Cardiac fibroblast (primary cell): ENCODE measurements around the gene FASLG.

ENCODE experiments used
- DNase-seq, 2 donors: peaks; one replicate each; pipeline versions ENCODE4 v3.0.0 to v3.0.0-alpha.2; 2010; ENCODE audit warnings: low read depth in 2 of 2
- H3K4me3 ChIP-seq, 2 donors: replicated peaks in 1 of 2; 1 replicate in 1 of 2; 2 replicates in 1 of 2; pipeline ENCODE4 v1.5.1; 2011; ENCODE audit warnings: low read depth in 2 of 2, low read length in 2 of 2, mild to moderate bottlenecking in 2 of 2, moderate library complexity in 1 of 2
- TF ChIP-seq, protein P1 (sequence below): IDR thresholded peaks from one replicate; pipeline ENCODE4 v1.5.1; 2011; ENCODE audit warnings: low read depth, mild to moderate bottlenecking, low read length, inconsistent platforms

Gene FASLG

DNA sequence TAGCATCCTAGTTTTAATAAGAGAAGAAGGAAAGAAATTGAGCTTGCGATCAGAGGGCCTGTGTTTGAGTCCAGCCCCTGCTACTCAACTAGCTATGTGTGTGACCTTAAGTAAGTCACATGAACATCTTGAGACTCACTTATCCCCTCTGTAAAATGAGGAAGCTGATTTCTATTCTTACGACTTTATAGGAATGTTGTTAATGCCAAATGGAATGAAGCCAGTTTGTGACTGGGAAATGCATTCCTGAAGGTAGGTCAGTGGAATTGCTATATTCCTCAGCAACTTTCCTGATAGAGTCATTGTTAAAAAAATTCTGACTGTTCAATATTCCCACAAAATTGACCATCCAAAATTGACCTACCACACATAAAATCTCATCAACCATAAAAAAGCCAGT is 14.9 kb downstream of the FASLG start:
- DNase-seq, result no peak
- TF ChIP-seq, protein P1, sequence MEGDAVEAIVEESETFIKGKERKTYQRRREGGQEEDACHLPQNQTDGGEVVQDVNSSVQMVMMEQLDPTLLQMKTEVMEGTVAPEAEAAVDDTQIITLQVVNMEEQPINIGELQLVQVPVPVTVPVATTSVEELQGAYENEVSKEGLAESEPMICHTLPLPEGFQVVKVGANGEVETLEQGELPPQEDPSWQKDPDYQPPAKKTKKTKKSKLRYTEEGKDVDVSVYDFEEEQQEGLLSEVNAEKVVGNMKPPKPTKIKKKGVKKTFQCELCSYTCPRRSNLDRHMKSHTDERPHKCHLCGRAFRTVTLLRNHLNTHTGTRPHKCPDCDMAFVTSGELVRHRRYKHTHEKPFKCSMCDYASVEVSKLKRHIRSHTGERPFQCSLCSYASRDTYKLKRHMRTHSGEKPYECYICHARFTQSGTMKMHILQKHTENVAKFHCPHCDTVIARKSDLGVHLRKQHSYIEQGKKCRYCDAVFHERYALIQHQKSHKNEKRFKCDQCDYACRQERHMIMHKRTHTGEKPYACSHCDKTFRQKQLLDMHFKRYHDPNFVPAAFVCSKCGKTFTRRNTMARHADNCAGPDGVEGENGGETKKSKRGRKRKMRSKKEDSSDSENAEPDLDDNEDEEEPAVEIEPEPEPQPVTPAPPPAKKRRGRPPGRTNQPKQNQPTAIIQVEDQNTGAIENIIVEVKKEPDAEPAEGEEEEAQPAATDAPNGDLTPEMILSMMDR, result no peak
- no peak overlapping the region for H3K4me3 ChIP-seq

DNA sequence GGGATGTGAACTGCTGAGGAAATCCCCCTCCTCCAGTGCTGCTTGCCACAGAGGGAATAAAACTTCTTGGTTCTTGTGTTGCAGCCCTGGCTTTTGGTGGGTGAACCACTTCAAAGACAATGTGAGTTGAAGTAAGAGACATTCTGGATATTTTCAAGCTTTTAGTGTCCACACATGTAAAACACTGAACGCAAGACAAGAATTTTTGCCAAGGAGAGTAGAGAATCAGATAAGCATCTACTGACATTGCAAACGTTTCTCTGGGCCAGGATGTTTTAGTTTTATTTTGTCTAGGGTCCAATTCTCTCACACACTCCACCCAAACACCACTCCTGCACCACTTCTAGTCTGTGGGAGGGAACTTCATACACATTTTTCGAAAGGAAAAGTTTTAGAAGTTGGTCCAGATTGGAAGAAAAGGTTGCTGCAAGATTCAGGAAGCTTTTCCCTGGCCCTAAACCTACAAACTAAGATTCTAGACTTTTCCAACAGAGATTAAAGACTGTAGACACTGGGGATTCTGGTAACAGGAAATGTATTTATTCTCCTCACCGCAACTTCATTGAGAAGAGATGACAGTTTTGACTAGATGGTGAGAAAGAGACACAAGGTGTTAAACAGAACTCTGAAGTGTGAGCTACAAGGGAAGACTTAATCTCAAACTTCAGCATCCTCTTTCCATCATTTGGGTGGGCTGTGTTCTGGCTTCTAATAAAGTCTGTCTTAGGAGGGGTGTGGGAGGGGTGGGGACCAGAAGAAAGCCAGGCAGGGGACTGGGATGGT is 16.1 kb downstream of the FASLG start:
- H3K4me3 ChIP-seq, result no peak overlapping the region

DNA sequence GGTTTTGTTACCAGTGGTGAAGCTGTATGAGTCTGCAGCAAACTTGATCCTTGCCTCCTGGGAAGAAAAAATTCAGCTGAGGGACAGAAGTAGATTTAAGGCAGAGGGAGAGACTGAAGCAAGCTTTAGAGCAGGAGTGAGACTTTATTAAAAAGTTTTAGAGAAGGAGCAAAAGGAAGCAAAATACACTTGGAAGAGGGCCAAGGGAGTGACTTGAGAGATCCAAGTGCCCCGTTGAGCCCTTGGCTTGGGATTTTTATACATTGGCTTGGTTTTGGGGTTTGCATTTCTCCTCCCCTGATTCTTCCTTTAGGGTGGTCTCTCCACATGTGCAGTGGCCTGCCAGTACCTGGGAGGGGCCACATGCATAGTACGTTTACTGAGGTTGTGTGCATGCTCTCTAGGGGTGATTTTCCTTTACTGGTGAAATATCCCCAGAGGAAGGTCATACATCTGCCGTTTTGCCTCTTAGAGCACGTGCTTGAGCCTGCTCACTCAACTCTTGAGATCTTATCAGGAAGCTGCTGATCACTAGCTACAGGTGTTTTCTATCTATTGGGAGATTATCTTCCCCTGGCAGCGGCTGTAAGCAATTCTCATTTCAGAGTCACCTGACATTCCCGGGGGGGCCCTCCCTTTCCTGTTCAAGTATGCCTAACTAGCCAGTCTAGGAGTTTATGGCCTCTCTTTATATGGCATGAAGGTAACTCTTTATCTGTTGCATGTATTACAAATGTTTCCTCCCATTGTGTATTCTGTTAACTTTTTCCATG is 20.3 kb downstream of the FASLG start:
- H3K4me3 ChIP-seq, result no peak overlapping the region
- TF ChIP-seq, protein P1, result no peak
- no peak for DNase-seq

More for the DNA sequence above, 16.1 kb downstream of the FASLG start:
- DNase-seq, result no peak
- TF ChIP-seq, protein P1, result no peak

DNA sequence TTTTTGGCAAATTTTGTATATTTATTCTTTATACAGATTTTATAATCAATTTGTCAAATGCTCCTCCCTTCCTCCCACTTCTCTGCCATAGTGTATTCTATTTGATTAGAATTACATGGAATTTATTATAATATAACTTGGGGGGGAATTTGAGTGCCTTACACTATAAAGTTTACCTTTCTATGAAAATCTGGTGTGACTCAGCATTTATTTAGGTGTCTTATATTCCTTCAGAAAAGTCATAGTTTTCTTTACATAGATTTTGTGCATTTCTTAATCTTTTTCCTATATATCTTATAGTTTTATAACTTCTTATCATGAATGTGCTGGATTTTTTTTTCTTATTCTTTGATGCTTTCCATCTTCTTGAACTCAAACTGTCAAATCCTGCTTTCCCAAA is 21.3 kb downstream of the FASLG start:
- TF ChIP-seq, protein P1, result no peak
- no peak for DNase-seq

DNA sequence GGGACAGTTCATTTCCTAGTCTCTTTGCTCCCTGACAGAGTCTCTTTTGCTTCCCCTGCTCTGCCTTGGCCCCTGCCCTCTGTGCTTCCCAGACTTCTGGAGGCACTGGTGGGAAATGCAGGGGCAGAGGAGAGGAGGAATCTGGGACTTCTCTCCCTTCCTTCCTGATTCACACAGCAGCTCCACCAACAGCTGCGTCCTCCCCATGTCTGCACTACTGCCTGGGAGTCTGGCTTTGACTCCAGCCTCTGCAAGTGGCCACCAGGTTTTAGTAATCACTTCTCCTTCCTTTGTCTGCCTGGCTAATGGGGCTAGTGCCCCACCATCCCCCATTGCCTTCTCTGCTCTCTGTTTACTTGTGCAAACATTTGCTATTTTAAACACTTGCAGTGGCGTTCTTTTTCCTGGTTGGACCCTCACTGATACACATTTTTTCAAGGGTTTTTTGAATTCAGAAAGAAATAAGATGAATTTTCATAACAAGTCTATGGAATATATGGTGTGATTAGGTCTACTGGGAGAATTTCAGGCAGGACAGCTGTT is 21.9 kb downstream of the FASLG start:
- no peak for DNase-seq
- no peak overlapping the region for H3K4me3 ChIP-seq
- TF ChIP-seq, protein P1, result no peak

More for the DNA sequence above, 21.3 kb downstream of the FASLG start:
- H3K4me3 ChIP-seq, result no peak overlapping the region

DNA sequence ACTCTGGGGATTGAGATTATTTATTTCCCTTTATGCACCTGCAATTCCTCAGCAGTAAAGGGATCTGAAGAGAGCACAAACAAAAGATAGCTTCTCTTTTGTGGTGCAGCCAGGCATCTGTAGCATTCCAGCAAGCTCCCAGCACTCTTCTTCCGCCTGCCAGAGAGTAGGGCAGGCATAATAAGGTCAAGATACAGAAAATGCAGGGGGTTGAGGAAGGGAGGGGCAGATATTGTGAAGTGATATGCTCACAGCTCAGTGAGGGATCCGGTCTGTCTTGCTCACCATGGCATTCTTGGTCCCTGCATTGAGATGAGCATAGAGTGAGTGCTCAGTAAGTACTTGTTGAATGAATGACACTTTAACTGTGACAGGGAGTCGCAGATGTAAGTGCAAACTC is 23.9 kb downstream of the FASLG start:
- no peak overlapping the region for H3K4me3 ChIP-seq
- TF ChIP-seq, protein P1, result no peak
- DNase-seq, result no peak
